SK-N-SH (cell line): ENCODE data around the gene RCSD1. TPM values are rescaled to one million over a fixed set of nuclear protein-coding genes. Genes with fewer than 3 reads are reported as not detected.

Experiments used
- CTCF ChIA-PET: fragments of 300-600, 350-600 bp; formaldehyde crosslinking; extraction: SDS; loops from one replicate; lab custom pipeline; 2021; lab: Yijun Ruan, JAX
- POLR2A ChIA-PET: fragments of 350-600 bp; sonication (Branson Sonifier 250); formaldehyde crosslinking; extraction: SDS; loops from one replicate; lab custom pipeline; 2020; ENCODE audit warnings: antibody characterized with exemption, inconsistent platforms; lab: Yijun Ruan, JAX
- DNase-seq: peaks from one replicate; pipeline ENCODE4 v3.0.0; 2012
- H2AFZ ChIP-seq: fragments of 200-600 bp; sonication (generic); 2 replicates; pipeline ENCODE4 v1.8.1; 2016; ENCODE audit warnings: antibody characterized with exemption, mild to moderate bottlenecking, low read depth
- H3F3A ChIP-seq: fragments of 200-600 bp; sonication (generic); replicated peaks from 2 replicates; pipeline ENCODE3; 2016; ENCODE audit warnings: antibody characterized with exemption, mild to moderate bottlenecking; ENCODE audit not compliant: insufficient read depth
- H3K27ac ChIP-seq, 2 experiments: fragments of 200-500 bp in 1 of 2; fragments of 200-600 bp in 1 of 2; sonication (Bioruptor generic) in 1 of 2; sonication (generic), shearing (Covaris generic) in 1 of 2; 2 replicates each; pipeline versions ENCODE4 v1.5.1 to v1.6.1; 2014 to 2016; ENCODE audit warnings: low read depth in 2 of 2, inconsistent platforms in 1 of 2, low read length in 1 of 2, mild to moderate bottlenecking in 1 of 2, mixed read lengths in 1 of 2
- H3K27me3 ChIP-seq: fragments of 200-600 bp; sonication (generic), shearing (Covaris generic); 2 replicates; pipeline ENCODE4 v1.6.1; 2016; ENCODE audit warnings: mixed run types; ENCODE audit not compliant: insufficient read depth
- H3K36me3 ChIP-seq, 2 experiments: fragments of 200-500 bp in 1 of 2; fragments of 200-600 bp in 1 of 2; sonication (Bioruptor generic) in 1 of 2; sonication (generic) in 1 of 2; replicated peaks in 1 of 2; 2 replicates each; pipeline versions ENCODE3 to v1.5.1; 2014 to 2016; ENCODE audit warnings: low read length in 1 of 2, mild to moderate bottlenecking in 1 of 2; ENCODE audit not compliant: insufficient read depth in 2 of 2, control insufficient read depth in 1 of 2
- H3K4me1 ChIP-seq, 2 experiments: fragments of 200-500 bp in 1 of 2; fragments of 200-600 bp in 1 of 2; sonication (Bioruptor generic) in 1 of 2; sonication (generic), shearing (Covaris generic) in 1 of 2; 2 replicates each; pipeline versions ENCODE4 v1.5.1 to v1.6.1; 2014 to 2016; ENCODE audit warnings: low read depth in 1 of 2, low read length in 1 of 2, mixed run types in 1 of 2; ENCODE audit not compliant: insufficient read depth in 2 of 2, control insufficient read depth in 1 of 2
- H3K4me2 ChIP-seq: fragments of 200-600 bp; sonication (generic), shearing (Covaris generic); 2 replicates; pipeline ENCODE4 v1.6.1; 2017; ENCODE audit warnings: mixed run types
- H3K4me3 ChIP-seq, 2 experiments: fragments of 200-500 bp in 1 of 2; fragments of 200-600 bp in 1 of 2; sonication (Bioruptor generic) in 1 of 2; sonication (generic), shearing (Covaris generic) in 1 of 2; 2 replicates each; pipeline versions ENCODE4 v1.5.1 to v1.8.1; 2014 to 2016; ENCODE audit warnings: low read depth in 2 of 2, inconsistent platforms in 1 of 2, low read length in 1 of 2, mild to moderate bottlenecking in 1 of 2, mixed read lengths in 1 of 2, moderate library complexity in 1 of 2
- H3K79me2 ChIP-seq: fragments of 200-600 bp; sonication (generic); 2 replicates; pipeline ENCODE4 v1.8.1; 2017; ENCODE audit warnings: mild to moderate bottlenecking; ENCODE audit not compliant: insufficient read depth
- H3K9ac ChIP-seq: fragments of 200-600 bp; sonication (generic); 2 replicates; pipeline ENCODE4 v1.6.1; 2017; ENCODE audit warnings: mixed run types
- H3K9me2 ChIP-seq: fragments of 200-600 bp; sonication (generic); 2 replicates; pipeline ENCODE4 v1.6.1; 2017; ENCODE audit warnings: mixed run types
- H3K9me3 ChIP-seq: fragments of 200-600 bp; sonication (generic); 2 replicates; pipeline ENCODE4 v1.6.1; 2017; ENCODE audit warnings: mixed run types, mild to moderate bottlenecking, moderate library complexity
- H4K20me1 ChIP-seq: fragments of 200-600 bp; sonication (generic); 2 replicates; pipeline ENCODE4 v1.6.1; 2017; ENCODE audit warnings: mild to moderate bottlenecking, mixed run types; ENCODE audit not compliant: insufficient read depth
- CTCF ChIP-seq: fragments of 200-600 bp; sonication (generic); IDR thresholded peaks from 2 replicates; pipeline ENCODE4 v1.6.1; 2017; ENCODE audit warnings: antibody characterized with exemption, mild to moderate bottlenecking, moderate library complexity
- ELF1 ChIP-seq: IDR thresholded peaks from 2 replicates; pipeline ENCODE4 v1.4.0; 2012
- EP300 ChIP-seq, 2 experiments: IDR thresholded peaks; 2 replicates each; pipeline versions ENCODE4 v1.4.0 to v1.6.1; 2012; ENCODE audit warnings: borderline replicate concordance in 1 of 2, low read depth in 1 of 2, low read length in 1 of 2
- EZH2phosphoT487 ChIP-seq: fragments of 200-600 bp; sonication (generic); IDR thresholded peaks from 2 replicates; pipeline ENCODE4 v1.6.1; 2017; ENCODE audit warnings: low read depth, mixed run types, mild to moderate bottlenecking, antibody characterized with exemption, moderate library complexity, borderline replicate concordance
- FOXJ3 ChIP-seq: sonication (generic); formaldehyde crosslinking; IDR thresholded peaks from 2 replicates; pipeline ENCODE4 v1.5.1; 2020; ENCODE audit warnings: mild to moderate bottlenecking, missing genetic modification reagents
- JUND ChIP-seq: IDR thresholded peaks from 2 replicates; pipeline ENCODE4 v1.4.0; 2012
- MEF2A ChIP-seq: IDR thresholded peaks from 2 replicates; pipeline ENCODE4 v1.4.0; 2012; ENCODE audit warnings: low read depth, borderline replicate concordance
- MXI1 ChIP-seq: IDR thresholded peaks from 2 replicates; pipeline ENCODE4 v1.6.1; 2012; ENCODE audit warnings: mild to moderate bottlenecking, low read depth, low read length, improper control_type of control experiment
- PBX3 ChIP-seq: IDR thresholded peaks from 2 replicates; pipeline ENCODE4; 2012
- POLR2AphosphoS5 ChIP-seq: IDR thresholded peaks from 2 replicates; pipeline ENCODE4 v1.6.1; 2012; ENCODE audit warnings: low read depth, low read length
- SIN3A ChIP-seq: IDR thresholded peaks from 2 replicates; pipeline ENCODE4 v1.6.1; 2012; ENCODE audit warnings: low read depth, mild to moderate bottlenecking, low read length, moderate library complexity, borderline replicate concordance
- SMC3 ChIP-seq: IDR thresholded peaks from 2 replicates; pipeline ENCODE4 v1.6.1; 2012; ENCODE audit warnings: low read depth, low read length, improper control_type of control experiment
- TCF12 ChIP-seq: IDR thresholded peaks from 2 replicates; pipeline ENCODE4 v1.4.0; 2012
- TEAD4 ChIP-seq: IDR thresholded peaks from 2 replicates; pipeline ENCODE4 v1.4.0; 2012; ENCODE audit warnings: mild to moderate bottlenecking, borderline replicate concordance; ENCODE audit not compliant: insufficient read depth
- USF1 ChIP-seq: IDR thresholded peaks from 2 replicates; pipeline ENCODE4 v1.4.0; 2012; ENCODE audit warnings: low read depth, borderline replicate concordance
- USF2 ChIP-seq: fragments of 150-350 bp; IDR thresholded peaks from 2 replicates; pipeline ENCODE4 v1.6.1; 2017; ENCODE audit warnings: antibody characterized with exemption, low read length, low read depth, borderline replicate concordance
- YY1 ChIP-seq: IDR thresholded peaks from 2 replicates; pipeline ENCODE4 v1.4.0; 2012; ENCODE audit warnings: low read depth, mild to moderate bottlenecking
- ZBTB33 ChIP-seq: IDR thresholded peaks from 2 replicates; pipeline ENCODE4 v1.4.0; 2012; ENCODE audit warnings: low read depth, borderline replicate concordance
- WGBS: methylation state at CpG from one replicate; pipeline ENCODE4 v1.1.6; 2017; ENCODE audit warnings: low lambda C conversion rate; 5-methylcytosine and 5-hydroxymethylcytosine counted together
- polyA plus RNA-seq, 3 experiments: library from polyadenylated mRNA; depleted of rRNA; stranded (reverse); fragments of >200 nt; gene quantifications; 2 replicates each; pipeline ENCODE4 v1.2.3, GENCODE V29; 2012

Gene RCSD1
- polyA plus RNA-seq, 1 of the 3 experiments (the other 2 are of a cell fraction) = 0.02 TPM

GRCh38 chr1:167617153-167618147 is 12.6 kb upstream of the RCSD1 start:
- Histone ChIP-seq H3K9me2 (no peaks in the 10 kb centered on the region), H3K79me2 (no peaks in the 10 kb centered on the region), H4K20me1 (no peaks in the 10 kb centered on the region), H3K27ac (no peak overlapping the region), H3F3A (no peaks in the 10 kb centered on the region), H3K9me3 (peaks cover 5% of the 10 kb centered on the region; the same call in 1 of the 2 replicates), H3K4me1 (no peaks in the 10 kb centered on the region; a peak in 1 of 4 replicates), H3K4me3 (no peak overlapping the region), H3K36me3 (no peaks in the 10 kb centered on the region), H3K4me2 (no peak overlapping the region), H3K9ac (no peak overlapping the region), H3K27me3 (no peaks in the 10 kb centered on the region), H2AFZ (no peak overlapping the region)
- WGBS = 58% methylated on average over 8 of the region's 8 CpGs
- no peak for DNase-seq
- TF ChIP-seq ELF1 (no peak), POLR2AphosphoS5 (no peak), USF1 (no peak), CTCF (no peak), MEF2A (no peak), USF2 (no peak), MXI1 (no peak), YY1 (no peak), FOXJ3 (CRISPR knock-in tag) (no peak), SIN3A (no peak), JUND (no peak)
- ChIA-PET POLR2A (no interaction called here), CTCF (no interaction called here)

- Histone ChIP-seq H3K27ac (no peak overlapping the region), H3K9me3 (peaks cover 5% of the 10 kb centered on the region; the same call in 1 of the 2 replicates), H4K20me1 (no peaks in the 10 kb centered on the region), H2AFZ (no peak overlapping the region), H3K9me2 (no peaks in the 10 kb centered on the region), H3K4me2 (no peak overlapping the region), H3K4me1 (no peaks in the 10 kb centered on the region; a peak in 1 of 4 replicates), H3F3A (no peaks in the 10 kb centered on the region), H3K9ac (no peak overlapping the region), H3K27me3 (no peaks in the 10 kb centered on the region), H3K79me2 (no peaks in the 10 kb centered on the region), H3K36me3 (no peaks in the 10 kb centered on the region), H3K4me3 (no peak overlapping the region)
- ChIA-PET POLR2A (no interaction called here), CTCF (no interaction called here)
- 87% methylated on average over 9 of the region's 13 CpGs for WGBS
- DNase-seq = no peak
- no peak for TF ChIP-seq EZH2phosphoT487
- TF ChIP-seq TEAD4 = no peak
- no peak for TF ChIP-seq TCF12
- no peak for TF ChIP-seq FOXJ3 (CRISPR knock-in tag)
- no peak for TF ChIP-seq EP300 (IDR thresholded peaks at IDR 0.05; ENCODE audit: borderline replicate concordance in 1 of 2, low read depth in 1 of 2, low read length in 1 of 2)
- no peak for TF ChIP-seq JUND
- TF ChIP-seq ZBTB33 = no peak
- no peak for TF ChIP-seq PBX3
- no peak for TF ChIP-seq ELF1
- no peak for TF ChIP-seq SMC3
- TF ChIP-seq YY1 = no peak
Observed at GRCh38 chr1:167618366-167618765, 11.7 kb upstream of the RCSD1 start.
